KMS-11 (cell line): ENCODE data around the gene NTMT2.

Experiments
- H2AFZ ChIP-seq: fragments of 200-600 bp; sonication (generic); 2 replicates; pipeline ENCODE4 v1.6.1; 2016; ENCODE audit warnings: antibody characterized with exemption, mixed run types, low read depth
- H3K27ac ChIP-seq: fragments of 200-600 bp; sonication (generic); 2 replicates; pipeline ENCODE4 v1.6.1; 2016; ENCODE audit warnings: mild to moderate bottlenecking, mixed run types
- H3K27me3 ChIP-seq: fragments of 200-600 bp; sonication (generic); 2 replicates; pipeline ENCODE4 v1.6.1; 2017; ENCODE audit warnings: mild to moderate bottlenecking, low read depth, mixed run types, moderate library complexity; ENCODE audit not compliant: insufficient read depth
- H3K36me3 ChIP-seq: fragments of 200-600 bp; sonication (generic); 2 replicates; pipeline ENCODE4 v1.6.1; 2017; ENCODE audit warnings: mild to moderate bottlenecking, mixed run types; ENCODE audit not compliant: insufficient read depth
- H3K4me1 ChIP-seq: fragments of 200-600 bp; sonication (generic); 2 replicates; pipeline ENCODE4 v1.6.1; 2016; ENCODE audit warnings: mild to moderate bottlenecking, low read depth, mixed run types; ENCODE audit not compliant: poor library complexity, severe bottlenecking
- H3K4me2 ChIP-seq: fragments of 200-600 bp; sonication (generic); 2 replicates; pipeline ENCODE4 v1.7.0; 2016; ENCODE audit warnings: mild to moderate bottlenecking, mixed run types
- H3K4me3 ChIP-seq: fragments of 200-600 bp; sonication (generic); IDR thresholded peaks from 2 replicates; pipeline ENCODE4 v1.6.1; 2017; ENCODE audit warnings: low read depth, low read length, mixed read lengths; ENCODE audit not compliant: insufficient read depth
- H3K79me2 ChIP-seq: fragments of 200-600 bp; sonication (generic); 2 replicates; pipeline ENCODE4 v1.6.1; 2016; ENCODE audit warnings: low read depth, mixed run types; ENCODE audit not compliant: insufficient read depth
- H3K9ac ChIP-seq: fragments of 200-600 bp; sonication (generic); 2 replicates; pipeline ENCODE4 v1.6.1; 2016; ENCODE audit warnings: mild to moderate bottlenecking, mixed run types
- H4K20me1 ChIP-seq: fragments of 200-600 bp; sonication (generic); 2 replicates; pipeline ENCODE4 v1.6.1; 2016; ENCODE audit warnings: mild to moderate bottlenecking, mixed run types; ENCODE audit not compliant: insufficient read depth
- TF ChIP-seq, protein P1 (sequence below): fragments of 200-600 bp; sonication (generic); conservative IDR thresholded peaks from 2 replicates; pipeline ENCODE4 v1.6.1; 2017; ENCODE audit warnings: low read depth, mild to moderate bottlenecking, antibody characterized with exemption, low read length, moderate library complexity, mixed read lengths

NTMT2 gene

DNA sequence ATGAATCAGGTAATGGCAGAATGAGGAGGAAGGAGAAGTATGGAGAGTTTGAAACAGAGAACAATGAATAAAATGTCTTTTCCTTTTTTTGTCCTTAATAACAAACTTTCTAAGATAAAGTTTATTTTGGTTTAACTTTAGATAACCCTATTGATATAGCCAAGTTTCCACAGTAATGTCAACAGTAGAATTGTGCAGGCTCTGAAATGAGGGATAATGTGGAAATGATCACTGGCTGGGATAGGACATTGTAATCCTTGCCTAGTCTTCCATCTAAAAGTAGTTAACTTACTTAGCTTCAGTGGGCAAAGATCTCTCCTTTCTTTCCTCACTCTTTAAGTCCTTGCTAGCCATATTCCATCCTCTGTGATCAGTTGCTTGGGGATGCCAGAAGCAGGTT is 52.8 kb downstream of the NTMT2 start:
- Histone ChIP-seq H3K9ac (no peak overlapping the region), H3K4me1 (no peaks in the 10 kb centered on the region), H4K20me1 (no peaks in the 10 kb centered on the region), H3K27ac (no peak overlapping the region), H3K4me3 (no peak overlapping the region), H3K36me3 (no peaks in the 10 kb centered on the region), H2AFZ (no peak overlapping the region), H3K4me2 (no peak overlapping the region), H3K27me3 (no peaks in the 10 kb centered on the region), H3K79me2 (no peaks in the 10 kb centered on the region)
- TF ChIP-seq, protein P1, sequence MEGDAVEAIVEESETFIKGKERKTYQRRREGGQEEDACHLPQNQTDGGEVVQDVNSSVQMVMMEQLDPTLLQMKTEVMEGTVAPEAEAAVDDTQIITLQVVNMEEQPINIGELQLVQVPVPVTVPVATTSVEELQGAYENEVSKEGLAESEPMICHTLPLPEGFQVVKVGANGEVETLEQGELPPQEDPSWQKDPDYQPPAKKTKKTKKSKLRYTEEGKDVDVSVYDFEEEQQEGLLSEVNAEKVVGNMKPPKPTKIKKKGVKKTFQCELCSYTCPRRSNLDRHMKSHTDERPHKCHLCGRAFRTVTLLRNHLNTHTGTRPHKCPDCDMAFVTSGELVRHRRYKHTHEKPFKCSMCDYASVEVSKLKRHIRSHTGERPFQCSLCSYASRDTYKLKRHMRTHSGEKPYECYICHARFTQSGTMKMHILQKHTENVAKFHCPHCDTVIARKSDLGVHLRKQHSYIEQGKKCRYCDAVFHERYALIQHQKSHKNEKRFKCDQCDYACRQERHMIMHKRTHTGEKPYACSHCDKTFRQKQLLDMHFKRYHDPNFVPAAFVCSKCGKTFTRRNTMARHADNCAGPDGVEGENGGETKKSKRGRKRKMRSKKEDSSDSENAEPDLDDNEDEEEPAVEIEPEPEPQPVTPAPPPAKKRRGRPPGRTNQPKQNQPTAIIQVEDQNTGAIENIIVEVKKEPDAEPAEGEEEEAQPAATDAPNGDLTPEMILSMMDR = no peak

DNA sequence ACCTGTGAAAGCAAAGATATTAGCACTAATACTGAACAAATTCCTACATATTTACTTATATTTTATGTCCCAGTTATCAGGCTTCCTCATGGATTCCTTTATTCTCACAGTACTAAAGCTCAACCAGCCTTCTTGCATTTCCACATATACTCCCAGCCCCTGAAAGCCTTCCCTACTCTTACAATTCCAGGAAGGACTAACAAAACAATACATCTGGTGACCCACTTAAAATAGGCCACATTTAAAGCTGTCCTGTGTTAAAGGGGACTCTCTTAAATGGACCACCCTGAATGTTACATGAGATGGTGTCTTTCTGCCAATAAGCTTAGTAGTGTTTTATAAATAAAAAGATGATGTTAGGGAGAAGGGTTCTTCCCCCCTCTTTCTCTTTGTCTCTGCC is 54.4 kb downstream of the NTMT2 start:
- H3K79me2 ChIP-seq = no peaks in the 10 kb centered on the region
- H3K27me3 ChIP-seq = no peaks in the 10 kb centered on the region
- no peak overlapping the region for H3K9ac ChIP-seq
- H3K36me3 ChIP-seq = no peaks in the 10 kb centered on the region
- TF ChIP-seq, protein P1 = no peak
- no peak overlapping the region for H2AFZ ChIP-seq
- H4K20me1 ChIP-seq = no peaks in the 10 kb centered on the region
- H3K4me3 ChIP-seq = no peak overlapping the region
- H3K4me1 ChIP-seq = no peaks in the 10 kb centered on the region
- H3K27ac ChIP-seq = no peak overlapping the region
- H3K4me2 ChIP-seq = no peak overlapping the region

DNA sequence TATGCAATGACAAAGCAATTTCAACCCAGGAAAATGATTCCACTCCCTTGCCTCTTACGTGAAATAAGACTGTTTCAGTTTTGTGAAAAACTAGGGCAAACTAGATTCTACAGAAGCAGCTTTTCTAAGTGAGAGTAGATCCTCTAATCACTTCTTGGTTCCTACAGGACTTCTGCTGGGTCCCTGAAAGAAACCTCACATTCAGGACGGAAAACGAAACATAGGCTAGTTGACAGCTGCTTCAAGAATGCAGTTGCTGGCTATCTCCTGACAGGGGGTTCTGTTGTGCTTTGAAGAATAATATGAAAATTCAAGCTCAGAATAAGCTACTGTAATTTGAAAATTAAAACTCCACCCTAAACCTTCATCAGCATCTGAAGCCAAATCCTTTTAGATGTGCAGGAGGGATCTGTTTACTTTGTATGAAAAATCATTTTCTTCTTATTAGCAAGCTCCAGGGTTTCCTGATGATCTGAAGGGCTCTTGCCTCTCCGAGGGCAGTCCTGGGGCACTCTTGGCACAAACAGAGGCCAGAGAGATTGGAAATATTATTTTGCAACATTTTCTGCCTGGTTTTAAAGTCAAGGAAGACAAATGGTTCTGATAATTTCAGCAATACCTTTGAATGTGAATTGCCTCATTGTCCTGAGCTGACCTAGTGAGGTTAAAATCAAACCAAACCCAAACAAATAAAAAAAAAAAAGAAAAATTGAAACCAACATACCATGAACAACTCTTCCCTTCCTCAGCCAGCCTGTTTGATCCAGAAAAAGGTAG is 55.0 kb downstream of the NTMT2 start:
- no peaks in the 10 kb centered on the region for H4K20me1 ChIP-seq
- H3K9ac ChIP-seq = no peak overlapping the region
- H3K4me2 ChIP-seq = no peak overlapping the region
- no peaks in the 10 kb centered on the region for H3K4me1 ChIP-seq
- H3K27ac ChIP-seq = no peak overlapping the region
- H3K79me2 ChIP-seq = no peaks in the 10 kb centered on the region
- no peak overlapping the region for H2AFZ ChIP-seq
- H3K27me3 ChIP-seq = no peaks in the 10 kb centered on the region
- no peaks in the 10 kb centered on the region for H3K36me3 ChIP-seq
- TF ChIP-seq, protein P1 = no peak
- H3K4me3 ChIP-seq = no peak overlapping the region

- no peak overlapping the region for H3K27ac ChIP-seq
- H3K9ac ChIP-seq = no peak overlapping the region
- no peak overlapping the region for H3K4me3 ChIP-seq
- H2AFZ ChIP-seq = no peak overlapping the region
- H3K79me2 ChIP-seq = no peaks in the 10 kb centered on the region
- no peaks in the 10 kb centered on the region for H3K36me3 ChIP-seq
- H4K20me1 ChIP-seq = no peaks in the 10 kb centered on the region
- H3K4me2 ChIP-seq = no peak overlapping the region
- TF ChIP-seq, protein P1 = no peak
- no peaks in the 10 kb centered on the region for H3K27me3 ChIP-seq
- H3K4me1 ChIP-seq = no peaks in the 10 kb centered on the region
These were observed 57.9 kb downstream of the NTMT2 start for GRCh38 chr1:170203693-170204092.
